GM19239 (cell line): ENCODE data around the gene PYGL.

Experiments
- DNase-seq: peaks from one replicate; pipeline ENCODE4 v3.0.0; 2011; ENCODE audit warnings: low spot score; ENCODE audit not compliant: insufficient read length
- FAIRE-seq: peaks from 2 replicates; lab custom pipeline; 2011; peaks lifted over from hg19 to GRCh38; lab: Jason Lieb, UNC

The PYGL gene

DNA sequence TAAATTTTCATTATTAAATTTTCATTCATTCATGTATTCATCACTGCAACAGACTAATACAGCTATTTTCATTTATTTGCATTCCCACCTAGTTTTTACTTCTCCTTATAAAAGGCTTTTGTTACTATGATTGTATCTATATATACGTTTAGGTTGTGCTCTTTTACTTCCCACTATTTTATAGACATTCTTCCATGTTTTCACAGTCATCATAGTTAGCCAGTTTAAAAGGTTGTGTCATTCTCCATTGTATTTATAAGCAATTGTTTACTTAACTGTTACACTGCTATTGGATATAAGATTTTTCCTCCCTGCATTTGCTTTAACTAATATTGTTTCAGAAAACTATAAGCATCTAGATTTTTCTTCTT is 60.5 kb downstream of the PYGL start:
- FAIRE-seq = no peak
- no peak for DNase-seq

DNA sequence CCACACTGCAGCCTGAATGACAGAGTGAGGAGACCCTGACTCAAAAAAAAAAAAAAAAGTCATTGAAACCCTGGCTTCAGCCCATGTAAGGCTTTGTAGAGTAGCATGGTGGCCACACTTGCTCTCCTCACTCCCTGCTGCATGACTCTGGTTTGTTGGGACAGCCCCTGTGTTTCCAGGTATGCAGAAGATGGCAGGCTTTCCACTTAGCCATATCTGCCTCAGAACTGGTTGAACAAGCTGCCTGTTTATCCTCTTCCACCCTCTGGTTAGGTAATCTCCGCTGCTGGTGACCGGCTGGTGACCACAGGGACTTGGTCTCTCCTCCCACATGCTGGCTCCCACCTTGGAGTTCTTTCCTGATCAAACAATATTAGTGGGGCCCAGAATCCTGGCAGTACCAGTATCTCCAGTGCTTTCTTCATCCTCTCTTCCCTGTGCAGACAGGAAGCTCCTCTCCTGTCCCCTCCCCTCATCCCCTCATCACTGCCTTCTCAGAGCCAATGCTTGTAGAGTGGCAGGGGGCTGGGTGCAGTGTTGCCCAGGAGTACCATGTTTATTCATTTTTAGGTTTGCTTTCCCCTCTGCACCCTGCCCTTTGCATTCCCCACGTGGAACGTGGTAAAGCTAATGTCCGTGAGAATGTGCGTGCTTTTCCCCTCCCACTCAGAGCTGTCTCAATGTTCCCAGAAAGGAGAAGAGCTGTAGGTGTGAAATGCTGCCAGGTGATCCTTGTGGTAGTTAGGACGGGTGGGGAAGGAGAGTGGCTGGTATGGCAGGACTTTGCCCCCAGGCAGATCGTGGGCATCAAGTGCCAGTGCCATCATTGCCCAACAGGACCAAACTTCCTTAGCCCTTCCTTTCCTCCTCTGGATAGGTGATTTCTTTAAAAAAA is 61.1 kb downstream of the PYGL start:
- DNase-seq (no peak), FAIRE-seq (no peak)

DNA sequence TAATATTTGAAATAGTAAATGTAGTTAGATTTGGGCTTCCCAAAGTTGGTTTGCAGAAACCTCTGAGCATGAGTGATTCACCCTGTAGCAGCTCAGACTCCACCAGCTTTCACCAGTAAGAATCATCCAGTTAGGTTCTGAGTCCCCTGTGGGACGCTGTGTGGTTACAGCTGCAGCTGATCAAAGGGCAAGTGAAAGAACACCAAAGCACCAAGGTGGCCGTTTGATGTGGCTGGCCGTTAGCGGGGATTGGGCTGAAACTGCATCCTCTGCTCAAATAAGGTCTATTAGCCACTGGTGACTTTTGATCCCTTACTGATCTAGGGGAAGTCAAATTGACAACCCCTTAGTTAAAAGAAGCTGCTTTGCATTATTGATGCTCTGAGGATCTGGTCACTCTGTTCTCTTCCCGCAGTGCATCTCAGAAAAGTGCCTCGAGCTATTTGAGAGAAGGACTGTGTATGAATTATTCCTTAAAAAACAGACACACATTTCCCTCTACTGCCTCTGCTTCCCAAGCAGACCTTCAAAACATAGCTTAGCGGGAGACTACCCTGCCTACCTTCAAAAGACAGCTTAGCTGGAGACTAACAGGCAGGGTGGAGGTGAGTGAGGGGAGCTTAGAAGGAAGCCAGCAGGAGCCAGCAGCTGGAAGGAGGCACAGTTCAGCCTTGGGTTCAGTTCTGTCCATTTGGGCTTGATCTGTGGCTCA is 68.8 kb downstream of the PYGL start:
- FAIRE-seq (peak; percentile 70), DNase-seq (peak; percentile 61)

DNA sequence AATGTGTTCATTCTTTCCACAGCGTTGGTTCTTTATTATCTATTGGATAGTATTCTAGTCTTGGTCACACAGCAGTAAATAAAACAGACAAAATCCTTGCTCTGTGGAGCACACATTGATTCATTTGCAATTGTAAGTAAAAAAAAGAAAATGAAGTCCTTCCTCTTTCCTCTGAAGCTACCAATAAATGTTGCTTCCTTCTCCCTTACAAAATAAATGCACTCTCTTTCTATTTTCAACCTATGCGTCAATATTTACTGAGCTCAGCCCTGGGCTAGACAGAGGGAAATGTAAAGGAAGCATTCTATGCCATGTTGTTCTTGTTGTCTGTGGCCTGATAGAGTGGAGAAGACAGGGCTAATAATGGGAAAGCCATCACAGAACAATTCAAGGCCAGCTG is 69.5 kb downstream of the PYGL start:
- FAIRE-seq (no peak), DNase-seq (no peak)

DNA sequence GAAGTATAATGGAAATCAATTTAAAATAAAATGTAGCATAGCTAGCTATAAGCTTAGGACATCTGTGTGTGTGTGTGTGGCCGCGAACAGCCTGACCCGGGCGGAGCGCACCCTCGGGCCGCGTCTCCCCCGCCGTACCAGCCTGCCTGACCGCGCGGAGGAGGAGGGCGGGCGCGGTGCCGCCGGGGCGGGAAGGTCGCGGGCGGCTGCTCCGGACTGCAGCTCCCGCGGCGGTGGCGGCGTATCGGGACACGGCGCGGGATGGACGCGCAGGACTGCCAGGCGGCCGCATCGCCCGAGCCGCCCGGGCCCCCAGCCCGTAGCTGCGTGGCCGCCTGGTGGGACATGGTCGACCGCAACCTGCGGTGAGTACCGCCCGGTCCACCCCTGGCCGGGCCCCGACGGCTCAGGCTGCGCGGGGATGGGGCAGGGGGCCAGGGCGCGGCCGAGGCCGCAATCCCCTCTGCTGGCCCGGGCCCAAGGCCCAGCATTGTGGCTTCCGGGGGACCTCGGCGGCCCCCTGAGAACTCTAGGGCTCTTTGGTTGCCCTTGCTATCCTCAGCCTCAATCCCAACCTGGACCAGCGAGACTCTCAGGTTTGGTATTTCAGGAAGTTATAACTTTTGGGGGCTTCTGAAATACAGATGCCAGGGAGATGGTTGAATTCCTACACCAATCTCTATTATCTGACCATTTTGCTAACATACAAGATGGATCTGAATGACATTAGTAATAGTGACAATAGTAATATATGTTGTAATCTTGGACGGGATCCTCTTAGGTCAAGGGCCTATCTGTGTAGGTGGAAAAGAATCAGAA is 72.2 kb downstream of the PYGL start, which contains the start of gene ABHD12B:
ABHD12B (plus strand) TSS at position 140 of the 819 bp plus-strand sequence; CDS start at position 262, 122 bp downstream.
- DNase-seq (no peak), FAIRE-seq (no peak)

DNA sequence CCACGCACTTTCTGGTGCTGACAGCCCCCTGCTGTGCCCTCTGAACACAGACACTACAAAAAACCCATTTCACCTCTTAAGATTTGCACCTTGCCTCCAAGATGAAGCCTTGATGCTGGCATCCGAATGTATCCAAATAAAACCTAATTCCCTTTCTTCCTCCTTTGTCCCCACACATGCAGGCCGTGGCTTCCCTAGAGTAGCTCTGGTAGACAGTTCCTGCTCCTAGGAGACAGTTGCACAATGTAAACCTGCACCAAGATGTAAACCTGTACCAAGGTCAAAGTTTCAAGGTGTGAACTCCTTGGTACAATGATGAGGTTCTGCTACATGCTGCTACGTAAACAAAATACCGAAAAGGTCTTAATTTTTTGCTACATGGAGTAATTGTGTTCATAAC is 73.1 kb downstream of the PYGL start:
- FAIRE-seq (no peak), DNase-seq (no peak)

DNA sequence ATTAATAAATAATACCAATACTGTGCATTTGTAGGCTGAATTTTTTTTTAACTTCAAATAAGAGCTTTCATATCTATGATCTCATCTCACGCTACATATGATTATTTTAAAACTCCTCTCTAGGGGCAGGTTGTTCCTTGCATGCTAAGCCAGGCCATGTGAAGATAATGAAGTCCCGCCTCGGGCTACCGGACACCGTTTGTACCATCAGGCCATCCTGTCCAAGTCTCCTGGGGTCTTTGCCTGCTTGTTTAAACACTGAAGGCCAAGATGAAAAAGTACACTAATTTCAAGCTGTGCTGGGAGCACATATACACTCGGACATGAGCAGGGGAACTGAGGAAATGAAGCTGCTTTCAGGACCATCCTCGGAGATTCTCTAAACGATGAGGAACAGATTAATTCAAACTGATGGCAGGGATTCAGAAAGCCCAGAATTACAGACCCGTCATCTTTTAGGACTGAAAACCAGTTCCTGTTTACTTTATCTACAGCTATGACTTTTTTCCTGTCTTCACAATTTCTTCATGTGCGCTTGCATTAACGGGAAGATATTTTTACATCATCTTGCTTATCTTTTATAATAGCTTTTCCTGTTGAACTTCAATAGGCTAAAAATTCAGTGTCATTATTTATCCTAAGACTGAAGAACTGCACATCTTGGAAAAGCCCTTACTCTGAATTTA is 78.7 kb downstream of the PYGL start:
- no peak for FAIRE-seq
- no peak for DNase-seq

DNA sequence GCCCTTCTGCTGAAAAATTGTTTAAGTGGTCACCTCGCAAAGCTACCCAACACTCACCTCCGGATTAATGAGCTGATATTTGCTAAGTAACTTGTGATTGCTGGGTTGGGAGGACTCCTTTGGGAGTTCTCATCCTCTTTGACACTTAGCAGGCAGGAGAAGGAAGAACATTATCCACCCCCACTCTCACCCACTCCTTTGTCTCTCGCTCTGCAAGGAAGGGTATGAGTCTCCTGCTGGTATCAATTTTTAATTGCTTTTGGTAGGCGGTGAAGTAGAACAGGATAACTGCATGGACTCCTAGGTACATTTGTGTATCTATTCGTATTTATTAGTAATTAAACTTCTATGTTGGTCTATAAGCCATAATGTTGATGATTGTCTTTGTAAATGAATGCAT is 79.3 kb downstream of the PYGL start:
- no peak for FAIRE-seq
- no peak for DNase-seq

DNA sequence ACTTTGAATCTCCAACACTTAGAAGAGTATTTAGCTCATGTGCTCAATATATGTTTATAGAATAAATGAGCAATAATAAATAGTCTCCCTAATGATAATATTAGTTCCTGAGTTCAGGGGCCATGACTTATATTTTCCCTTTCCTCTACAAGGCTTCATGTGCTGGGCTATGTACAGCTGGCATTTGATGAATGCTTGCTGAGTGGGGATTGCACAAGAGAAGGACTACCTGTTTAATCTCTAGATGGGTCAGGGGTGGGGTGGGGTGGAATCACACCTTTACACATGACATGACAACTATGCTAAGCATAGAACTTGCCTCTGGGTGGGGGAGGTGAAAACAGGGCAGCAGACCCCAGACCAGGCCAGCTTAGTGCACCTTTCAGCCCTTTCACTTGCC is 80.0 kb downstream of the PYGL start:
- no peak for FAIRE-seq
- no peak for DNase-seq

DNA sequence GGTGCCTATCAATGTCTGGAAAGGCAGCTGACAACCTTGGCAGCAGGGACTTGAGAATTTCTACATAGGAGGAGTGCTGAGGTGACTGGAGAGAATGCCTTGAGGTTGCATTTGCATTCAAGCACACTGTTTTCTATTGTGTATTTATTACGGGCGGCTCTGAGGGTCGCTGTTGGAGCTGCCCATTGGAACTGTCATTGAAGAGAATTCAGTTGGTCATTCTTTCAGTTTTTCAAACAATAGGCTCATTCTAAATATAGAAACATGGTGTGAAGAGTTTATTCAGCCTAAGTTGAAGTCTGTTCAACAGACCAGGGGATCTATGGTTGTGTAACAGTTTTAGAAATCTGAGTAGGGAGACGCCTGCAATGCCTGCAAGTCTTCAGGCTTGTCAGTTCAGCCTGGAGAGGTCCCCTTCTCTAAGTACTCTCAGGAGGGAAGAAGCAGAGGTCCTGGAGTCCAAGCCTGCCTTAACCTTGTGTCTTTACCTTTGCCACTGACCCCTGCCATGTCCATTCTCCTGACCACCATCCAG is 82.2 kb downstream of the PYGL start:
- DNase-seq = no peak
- FAIRE-seq = no peak

DNA sequence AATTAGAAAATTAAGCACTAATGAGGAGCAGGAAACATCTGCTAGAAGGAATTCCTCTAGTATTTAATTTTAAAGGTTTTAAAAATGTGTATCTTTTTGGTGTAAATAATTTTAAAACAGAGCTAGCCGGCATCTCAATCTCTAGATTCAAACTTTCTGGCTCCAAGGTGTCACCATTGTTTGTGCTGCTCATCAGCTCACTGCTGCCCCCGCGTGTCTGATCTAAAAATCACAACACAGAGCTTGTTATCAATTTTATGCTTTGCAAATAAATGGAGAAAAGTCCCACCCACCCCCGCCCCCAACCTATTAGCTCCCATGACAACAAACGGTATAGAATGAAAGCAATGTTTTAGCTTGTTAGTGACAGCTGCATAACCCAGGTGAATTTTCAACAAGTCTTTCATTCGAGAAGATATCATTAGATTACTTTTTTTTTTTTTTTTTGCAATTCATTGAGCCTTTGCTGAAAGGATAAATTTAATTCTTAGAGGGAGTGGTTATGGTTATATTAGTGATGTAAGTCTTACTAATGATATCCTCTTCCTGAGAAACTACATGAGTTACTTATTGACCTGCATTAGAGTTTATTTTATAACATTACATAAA is 83.7 kb downstream of the PYGL start:
- FAIRE-seq = peak; percentile 96

DNA sequence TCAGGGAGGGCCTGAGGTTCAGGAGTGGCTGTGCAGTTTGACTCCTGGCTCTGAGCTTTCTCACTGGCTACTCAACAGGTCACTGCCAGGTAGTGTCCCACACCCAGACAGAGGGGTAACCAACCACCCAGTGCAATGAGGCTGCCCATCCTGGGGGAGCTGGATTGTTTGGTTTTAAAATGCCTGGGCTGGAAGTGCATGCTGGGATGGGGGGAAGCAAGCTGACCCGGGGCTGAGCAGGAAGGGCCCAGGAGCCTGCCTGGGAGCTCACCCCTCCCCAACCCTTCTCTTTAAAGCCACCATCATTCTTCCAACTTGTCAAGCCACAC is 85.0 kb downstream of the PYGL start:
- no peak for FAIRE-seq
- no peak for DNase-seq

More for the DNA sequence above, 83.7 kb downstream of the PYGL start:
- DNase-seq = peak; percentile 70

DNA sequence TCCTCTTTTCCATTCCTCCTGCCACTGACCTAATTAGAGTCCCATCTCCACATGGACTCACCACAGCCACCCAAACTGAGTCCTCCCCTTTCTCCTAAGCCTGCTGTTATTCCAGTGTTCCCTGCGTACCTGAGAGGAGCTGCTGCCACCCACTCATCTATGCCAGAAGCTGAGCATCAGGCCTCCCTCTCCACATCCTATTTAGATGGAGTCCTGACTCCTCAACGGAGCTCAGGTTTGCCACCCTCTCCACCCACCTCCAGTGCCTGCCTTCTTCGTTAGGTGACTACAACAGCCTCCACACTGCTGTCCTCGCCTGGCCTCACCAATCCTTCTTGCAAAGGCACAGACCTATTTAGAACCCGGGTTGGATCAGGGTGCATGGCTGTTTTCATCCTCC is 87.6 kb downstream of the PYGL start:
- FAIRE-seq (no peak), DNase-seq (no peak)

DNA sequence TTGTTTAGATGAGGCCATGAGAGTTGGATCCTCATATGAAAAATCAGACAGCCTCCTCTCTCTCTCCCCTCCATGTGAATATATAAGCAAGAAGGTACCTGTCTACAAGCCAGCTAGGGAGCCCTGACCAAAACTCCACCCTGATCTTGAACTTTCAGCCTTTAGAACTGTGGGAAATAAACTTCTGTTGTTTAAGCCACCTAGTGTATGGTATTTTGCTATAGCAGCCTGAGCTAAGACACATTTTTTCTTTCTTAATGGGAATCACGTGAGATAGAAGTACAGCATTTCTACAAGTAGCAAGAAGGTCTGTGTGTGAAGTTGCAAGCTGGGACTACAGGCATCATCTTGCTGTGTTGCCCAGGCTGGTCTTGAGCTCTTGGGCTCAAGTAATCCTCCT is 88.7 kb downstream of the PYGL start:
- FAIRE-seq = no peak
- no peak for DNase-seq
